Heart left ventricle (tissue), 13 donors: ENCODE data around the gene NTHL1.

Source experiments
- CTCF ChIP-seq, 12 donors: fragments of 200-600 bp; sonication (generic) in 4 of 12; IDR thresholded peaks; one replicate each; pipeline versions ENCODE4 v1.5.0 to v1.8.0; 2018 to 2022; ENCODE audit warnings: antibody characterized with exemption in 12 of 12, mild to moderate bottlenecking in 5 of 12
- POLR2A ChIP-seq, 2 donors: fragments of 450-650 bp; IDR thresholded peaks; one replicate each; pipeline ENCODE4 v1.6.1; 2017; ENCODE audit warnings: antibody characterized with exemption in 2 of 2, mild to moderate bottlenecking in 2 of 2, moderate library complexity in 2 of 2
- donor health status: ischemic (EF 13 %, LVEDD 7.1; RV severe dilation, severe dysfunction).
- donor health status: DM: no; HTN: yes; CAD: no.
- donor health status: DM: no; HTN: no; CAD: no.
- donor health status: ischemic (EF 25% LVEDD 6.9; RV normal size, moderate dysfunction).
- donor health status: ischemic (EF 25% LVEDD 5.7; RV mildly dilated, moderate dysfunction).
- donor health status: ischemic (EF 35%, LVEDD 5.7; RV mildly dilated, moderate dysfunction).
- donor health status: nonischemic (EF 11% LVEDD 7.7; RV severe dilation, severe dysfunction).
- donor health status: DM: yes; HTN: yes; CAD: no.
- donor health status: PGD.
- donor health status: ischemic (EF 29% LVEDD 5.4; RV normal size, mild dysfunction).
- donor health status: nonischemic (EF 23%, LVEDD 6.1; RV moderate dilation, normal function).

GRCh38 chr16:2043667-2044451, 3.8 kb downstream of the NTHL1 start:
- TF ChIP-seq CTCF (IDR thresholded peaks at IDR 0.05) (no peak), POLR2A (IDR thresholded peaks at IDR 0.05) (no peak)
